ENCODE measurements around the gene NSF.

- TF ChIP-seq POLR2A (IDR thresholded peaks at IDR 0.05) (no peak), CTCF (IDR thresholded peaks at IDR 0.05) (no peak)
Observed at GRCh38 chr17:46756861-46757260, 166.4 kb downstream of the NSF start.
